ENCODE measurements around the gene IGF1R.

DNA sequence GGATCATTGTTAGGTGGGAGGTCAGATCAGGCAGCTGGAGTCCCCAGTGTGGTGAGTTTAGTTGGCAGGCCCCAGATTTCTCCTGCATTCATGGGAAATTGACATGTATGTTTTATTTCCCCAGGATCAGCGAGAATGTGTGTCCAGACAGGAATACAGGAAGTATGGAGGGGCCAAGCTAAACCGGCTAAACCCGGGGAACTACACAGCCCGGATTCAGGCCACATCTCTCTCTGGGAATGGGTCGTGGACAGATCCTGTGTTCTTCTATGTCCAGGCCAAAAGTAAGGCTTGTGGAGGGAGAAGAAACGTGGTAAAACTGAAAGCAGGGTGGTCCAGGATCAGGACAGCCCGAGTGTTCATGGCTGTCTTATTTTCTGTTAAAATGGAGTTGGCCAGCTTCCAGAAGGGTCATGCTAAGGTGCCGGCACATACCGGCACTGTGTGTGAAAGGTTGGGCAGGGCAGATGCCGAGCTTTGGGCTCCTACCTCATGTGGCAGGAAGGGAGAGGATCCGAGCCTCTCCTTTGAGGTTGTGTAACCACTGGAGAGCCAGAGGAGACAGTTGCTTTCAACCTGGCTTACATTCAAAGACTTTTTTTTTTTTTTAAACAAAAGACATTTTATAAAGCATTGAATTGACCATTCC, 276.2 kb downstream of the IGF1R start:
- TF ChIP-seq, protein P1, sequence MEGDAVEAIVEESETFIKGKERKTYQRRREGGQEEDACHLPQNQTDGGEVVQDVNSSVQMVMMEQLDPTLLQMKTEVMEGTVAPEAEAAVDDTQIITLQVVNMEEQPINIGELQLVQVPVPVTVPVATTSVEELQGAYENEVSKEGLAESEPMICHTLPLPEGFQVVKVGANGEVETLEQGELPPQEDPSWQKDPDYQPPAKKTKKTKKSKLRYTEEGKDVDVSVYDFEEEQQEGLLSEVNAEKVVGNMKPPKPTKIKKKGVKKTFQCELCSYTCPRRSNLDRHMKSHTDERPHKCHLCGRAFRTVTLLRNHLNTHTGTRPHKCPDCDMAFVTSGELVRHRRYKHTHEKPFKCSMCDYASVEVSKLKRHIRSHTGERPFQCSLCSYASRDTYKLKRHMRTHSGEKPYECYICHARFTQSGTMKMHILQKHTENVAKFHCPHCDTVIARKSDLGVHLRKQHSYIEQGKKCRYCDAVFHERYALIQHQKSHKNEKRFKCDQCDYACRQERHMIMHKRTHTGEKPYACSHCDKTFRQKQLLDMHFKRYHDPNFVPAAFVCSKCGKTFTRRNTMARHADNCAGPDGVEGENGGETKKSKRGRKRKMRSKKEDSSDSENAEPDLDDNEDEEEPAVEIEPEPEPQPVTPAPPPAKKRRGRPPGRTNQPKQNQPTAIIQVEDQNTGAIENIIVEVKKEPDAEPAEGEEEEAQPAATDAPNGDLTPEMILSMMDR (IDR thresholded peaks at IDR 0.05), result no peak
- TF ChIP-seq POLR2A (IDR thresholded peaks at IDR 0.05), result no peak
